Lower leg skin (tissue), 3 donors: ENCODE measurements around the gene NECTIN1.

Experiments
- POLR2A ChIP-seq, 2 donors: fragments of 450-650 bp; IDR thresholded peaks; one replicate each; pipeline ENCODE4 v1.6.1; 2016 to 2017; ENCODE audit warnings: antibody characterized with exemption in 2 of 2, mild to moderate bottlenecking in 1 of 2, moderate library complexity in 1 of 2
- TF ChIP-seq, protein P1 (sequence below), 3 donors: fragments of 450-650 bp; IDR thresholded peaks; one replicate each; pipeline ENCODE4 v1.5.1; 2016; ENCODE audit warnings: antibody characterized with exemption in 3 of 3, mild to moderate bottlenecking in 3 of 3, moderate library complexity in 2 of 3

DNA sequence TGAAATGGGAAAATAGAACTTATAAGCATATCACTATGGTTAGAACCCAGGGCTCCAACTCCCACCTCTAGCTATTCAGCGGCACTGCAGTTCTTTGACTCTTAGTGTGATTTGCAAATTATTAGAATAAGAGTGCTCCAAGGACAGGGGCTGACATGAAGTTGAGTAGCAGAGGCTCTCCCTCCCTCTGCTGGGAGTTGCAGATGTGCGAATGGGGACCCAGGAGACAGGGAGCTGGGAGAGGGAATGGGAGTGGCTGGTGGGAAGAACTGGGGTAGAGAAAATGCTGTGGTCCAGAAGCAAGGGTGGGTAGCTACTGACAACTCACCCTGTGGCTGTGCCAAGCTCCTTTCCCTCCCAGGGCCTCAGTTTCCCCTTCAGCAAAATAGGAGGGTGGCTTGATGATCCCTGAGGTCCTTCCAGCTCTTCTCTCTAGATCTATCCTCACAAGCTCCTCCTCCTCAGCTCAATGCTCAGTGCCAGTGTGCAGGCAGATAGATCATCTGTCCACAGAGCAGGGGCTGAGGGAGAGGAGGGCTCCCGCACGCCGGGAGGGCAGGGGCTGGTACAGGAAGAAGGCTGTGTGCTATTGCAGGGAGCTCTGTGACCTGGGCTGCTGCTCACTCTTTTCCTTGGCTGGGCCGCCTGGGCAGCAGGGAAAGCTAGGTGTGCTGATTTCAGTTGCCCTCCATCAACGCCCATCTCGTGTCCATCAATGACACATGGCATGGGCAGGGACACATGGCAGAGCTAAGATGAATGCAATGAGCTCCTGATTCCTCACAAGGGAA lies 99.0 kb downstream of the NECTIN1 start:
- no peak for TF ChIP-seq POLR2A (IDR thresholded peaks at IDR 0.05)
- TF ChIP-seq, protein P1, sequence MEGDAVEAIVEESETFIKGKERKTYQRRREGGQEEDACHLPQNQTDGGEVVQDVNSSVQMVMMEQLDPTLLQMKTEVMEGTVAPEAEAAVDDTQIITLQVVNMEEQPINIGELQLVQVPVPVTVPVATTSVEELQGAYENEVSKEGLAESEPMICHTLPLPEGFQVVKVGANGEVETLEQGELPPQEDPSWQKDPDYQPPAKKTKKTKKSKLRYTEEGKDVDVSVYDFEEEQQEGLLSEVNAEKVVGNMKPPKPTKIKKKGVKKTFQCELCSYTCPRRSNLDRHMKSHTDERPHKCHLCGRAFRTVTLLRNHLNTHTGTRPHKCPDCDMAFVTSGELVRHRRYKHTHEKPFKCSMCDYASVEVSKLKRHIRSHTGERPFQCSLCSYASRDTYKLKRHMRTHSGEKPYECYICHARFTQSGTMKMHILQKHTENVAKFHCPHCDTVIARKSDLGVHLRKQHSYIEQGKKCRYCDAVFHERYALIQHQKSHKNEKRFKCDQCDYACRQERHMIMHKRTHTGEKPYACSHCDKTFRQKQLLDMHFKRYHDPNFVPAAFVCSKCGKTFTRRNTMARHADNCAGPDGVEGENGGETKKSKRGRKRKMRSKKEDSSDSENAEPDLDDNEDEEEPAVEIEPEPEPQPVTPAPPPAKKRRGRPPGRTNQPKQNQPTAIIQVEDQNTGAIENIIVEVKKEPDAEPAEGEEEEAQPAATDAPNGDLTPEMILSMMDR (IDR thresholded peaks at IDR 0.05): no peak
